A204.1 (cell line): ENCODE measurements around the gene CGN.

ENCODE experiments used
- FAIRE-seq: peaks from 2 replicates; lab custom pipeline; 2012; peaks lifted over from hg19 to GRCh38; lab: Jason Lieb, UNC

CGN gene, protein sequence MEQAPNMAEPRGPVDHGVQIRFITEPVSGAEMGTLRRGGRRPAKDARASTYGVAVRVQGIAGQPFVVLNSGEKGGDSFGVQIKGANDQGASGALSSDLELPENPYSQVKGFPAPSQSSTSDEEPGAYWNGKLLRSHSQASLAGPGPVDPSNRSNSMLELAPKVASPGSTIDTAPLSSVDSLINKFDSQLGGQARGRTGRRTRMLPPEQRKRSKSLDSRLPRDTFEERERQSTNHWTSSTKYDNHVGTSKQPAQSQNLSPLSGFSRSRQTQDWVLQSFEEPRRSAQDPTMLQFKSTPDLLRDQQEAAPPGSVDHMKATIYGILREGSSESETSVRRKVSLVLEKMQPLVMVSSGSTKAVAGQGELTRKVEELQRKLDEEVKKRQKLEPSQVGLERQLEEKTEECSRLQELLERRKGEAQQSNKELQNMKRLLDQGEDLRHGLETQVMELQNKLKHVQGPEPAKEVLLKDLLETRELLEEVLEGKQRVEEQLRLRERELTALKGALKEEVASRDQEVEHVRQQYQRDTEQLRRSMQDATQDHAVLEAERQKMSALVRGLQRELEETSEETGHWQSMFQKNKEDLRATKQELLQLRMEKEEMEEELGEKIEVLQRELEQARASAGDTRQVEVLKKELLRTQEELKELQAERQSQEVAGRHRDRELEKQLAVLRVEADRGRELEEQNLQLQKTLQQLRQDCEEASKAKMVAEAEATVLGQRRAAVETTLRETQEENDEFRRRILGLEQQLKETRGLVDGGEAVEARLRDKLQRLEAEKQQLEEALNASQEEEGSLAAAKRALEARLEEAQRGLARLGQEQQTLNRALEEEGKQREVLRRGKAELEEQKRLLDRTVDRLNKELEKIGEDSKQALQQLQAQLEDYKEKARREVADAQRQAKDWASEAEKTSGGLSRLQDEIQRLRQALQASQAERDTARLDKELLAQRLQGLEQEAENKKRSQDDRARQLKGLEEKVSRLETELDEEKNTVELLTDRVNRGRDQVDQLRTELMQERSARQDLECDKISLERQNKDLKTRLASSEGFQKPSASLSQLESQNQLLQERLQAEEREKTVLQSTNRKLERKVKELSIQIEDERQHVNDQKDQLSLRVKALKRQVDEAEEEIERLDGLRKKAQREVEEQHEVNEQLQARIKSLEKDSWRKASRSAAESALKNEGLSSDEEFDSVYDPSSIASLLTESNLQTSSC

DNA sequence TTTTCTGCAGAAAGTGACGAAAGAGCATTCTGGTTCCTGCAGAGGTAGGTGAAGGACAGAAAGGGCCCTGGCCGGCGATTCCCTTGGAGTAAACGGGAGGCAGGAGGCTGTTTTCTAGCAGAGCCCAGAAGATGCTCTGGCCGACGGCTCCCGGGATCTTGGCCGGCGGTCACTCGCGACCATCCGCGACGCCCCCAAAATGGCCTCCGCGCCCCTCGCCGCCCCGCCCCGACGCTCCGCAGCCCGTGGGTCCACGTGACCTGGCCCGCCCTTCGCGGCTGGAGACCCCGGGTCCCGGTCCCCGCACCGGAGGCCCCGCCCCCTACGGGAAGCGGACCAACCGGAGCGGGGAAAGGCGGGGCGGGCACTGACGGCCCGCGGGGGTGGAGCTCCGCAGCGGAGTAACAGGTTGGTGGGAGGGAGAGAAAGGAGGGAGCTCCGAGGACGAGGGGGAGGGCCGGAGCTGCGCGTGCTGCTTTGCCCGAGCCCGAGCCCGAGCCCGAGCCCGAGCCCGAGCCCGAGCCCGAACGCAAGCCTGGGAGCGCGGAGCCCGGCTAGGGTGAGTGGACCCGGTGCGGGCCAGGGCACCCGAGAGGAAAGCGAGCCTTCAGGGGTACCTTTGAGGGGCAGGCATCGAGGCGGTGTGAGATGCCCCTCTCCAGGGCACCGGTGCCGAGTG lies at the start of gene CGN:
CGN (plus strand) TSS at position 431 of the 679 bp plus-strand sequence. CDS start 7,133 bp downstream, outside the sequence.
- FAIRE-seq = no peak

DNA sequence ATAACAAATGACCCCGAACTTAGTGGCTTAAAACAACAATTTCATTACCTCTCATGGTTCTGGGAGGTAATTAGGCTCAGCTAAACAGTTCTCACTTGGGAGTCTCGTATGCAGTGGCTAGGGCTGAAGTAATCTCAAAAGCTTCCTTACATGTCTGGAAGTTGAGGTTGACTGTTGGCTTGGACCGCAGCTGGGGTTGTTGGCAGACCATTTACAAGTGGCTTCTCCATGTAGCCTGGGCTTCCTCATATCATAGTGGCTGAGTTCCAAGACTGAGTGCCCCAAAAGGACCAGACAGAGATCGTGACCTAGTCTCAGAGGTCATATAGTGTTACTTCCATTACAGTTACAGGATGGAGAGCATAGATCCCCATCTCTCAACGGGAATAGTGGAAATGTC lies 49.5 kb upstream of the CGN start:
- FAIRE-seq = no peak

DNA sequence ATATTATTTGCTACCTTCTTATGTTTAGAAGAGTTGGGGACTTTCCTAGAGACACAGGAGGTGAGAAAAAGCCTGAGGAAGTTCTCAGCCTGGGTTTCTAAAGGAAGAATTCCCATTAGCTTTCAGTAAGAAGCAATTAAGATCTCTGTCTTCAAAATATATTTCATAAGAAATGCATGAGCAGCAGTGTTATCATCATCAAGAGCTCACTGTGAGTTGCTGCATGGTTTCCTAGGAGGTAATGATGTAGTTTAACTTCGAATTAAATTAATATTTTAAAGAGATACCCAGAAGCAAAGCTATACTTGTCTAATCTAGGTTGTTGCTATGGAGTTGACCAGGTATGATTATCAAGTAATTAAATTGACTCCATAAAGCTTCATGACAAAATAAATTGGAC lies 46.2 kb upstream of the CGN start:
- no peak for FAIRE-seq

DNA sequence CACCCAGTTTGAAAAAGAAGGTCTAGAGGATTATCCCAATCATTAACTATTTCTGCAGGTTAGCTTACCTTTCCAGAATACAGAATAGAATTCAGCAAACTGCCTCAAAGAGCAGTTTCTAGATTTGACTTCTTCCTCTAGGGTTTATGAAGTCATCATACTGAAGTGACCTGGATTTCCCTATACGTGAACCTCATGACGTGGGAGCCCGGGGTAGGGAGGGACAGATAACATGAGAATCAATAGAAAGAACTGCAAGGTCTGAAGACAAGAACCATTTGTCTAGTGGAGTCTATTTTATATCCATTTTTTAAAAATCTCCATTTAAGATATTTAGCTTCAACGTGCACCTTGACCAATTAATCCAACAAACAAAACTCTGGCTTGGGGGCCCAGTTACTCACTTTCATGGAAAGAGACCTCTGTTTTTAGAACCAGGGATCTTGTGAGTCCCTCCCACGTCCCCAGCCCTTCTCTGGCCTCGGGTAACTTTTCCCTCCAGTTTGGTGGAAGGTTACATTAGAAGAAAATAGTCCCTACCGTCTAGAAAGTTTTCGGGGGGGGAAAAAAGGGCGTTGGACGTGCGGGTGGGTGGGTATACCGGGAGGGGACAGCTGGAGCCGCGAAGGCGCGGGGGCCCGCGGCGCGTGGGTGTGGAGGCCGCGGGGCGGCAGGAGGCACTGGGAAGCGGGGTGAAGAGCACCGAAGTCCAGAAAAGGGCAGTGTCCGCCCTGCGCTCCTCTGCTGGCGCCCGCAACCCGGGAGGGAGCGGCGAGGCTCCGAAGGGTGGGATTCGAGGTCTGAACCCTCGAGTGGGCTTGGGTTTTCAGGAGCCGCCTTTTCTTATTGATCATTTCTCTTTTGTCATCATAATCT lies 38.1 kb upstream of the CGN start:
- FAIRE-seq = no peak

DNA sequence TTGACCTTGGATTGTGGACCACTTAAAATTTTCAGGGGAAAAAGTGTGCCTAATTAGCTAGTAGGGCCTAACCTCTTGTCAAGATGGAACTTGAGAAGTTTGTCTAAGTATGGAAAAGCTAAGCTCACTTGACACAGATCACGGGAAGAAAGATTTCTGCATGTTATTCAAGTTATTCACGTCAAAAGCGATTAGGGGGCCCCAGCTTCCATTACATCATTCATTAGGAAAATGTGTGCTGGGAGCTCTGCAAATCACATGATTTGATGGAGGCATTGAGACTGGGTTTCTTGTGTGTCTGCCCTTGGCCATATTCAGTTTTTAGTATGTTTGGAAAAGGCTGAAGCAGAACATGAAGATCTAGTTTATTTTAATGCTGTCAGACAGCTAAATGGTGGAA lies 36.4 kb upstream of the CGN start:
- FAIRE-seq = no peak

DNA sequence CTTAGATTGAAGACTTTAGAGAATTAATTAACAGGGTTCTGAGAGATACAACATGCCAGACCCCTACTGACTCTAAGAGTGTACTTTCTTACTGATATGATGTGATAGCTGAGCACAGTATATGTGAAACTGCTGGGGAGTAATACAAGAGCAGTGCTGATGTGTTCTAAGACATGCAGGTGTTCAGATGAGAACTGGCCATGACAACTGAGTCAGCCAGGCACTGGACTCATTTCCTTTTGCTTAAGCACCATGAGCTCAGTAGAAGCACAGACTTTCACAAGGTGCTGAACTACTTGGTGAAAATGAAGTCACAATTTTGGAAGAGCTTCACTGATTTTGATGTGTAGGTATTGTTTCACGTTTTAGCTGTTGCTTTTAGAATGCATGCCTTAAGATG lies 36.0 kb upstream of the CGN start:
- FAIRE-seq = no peak

DNA sequence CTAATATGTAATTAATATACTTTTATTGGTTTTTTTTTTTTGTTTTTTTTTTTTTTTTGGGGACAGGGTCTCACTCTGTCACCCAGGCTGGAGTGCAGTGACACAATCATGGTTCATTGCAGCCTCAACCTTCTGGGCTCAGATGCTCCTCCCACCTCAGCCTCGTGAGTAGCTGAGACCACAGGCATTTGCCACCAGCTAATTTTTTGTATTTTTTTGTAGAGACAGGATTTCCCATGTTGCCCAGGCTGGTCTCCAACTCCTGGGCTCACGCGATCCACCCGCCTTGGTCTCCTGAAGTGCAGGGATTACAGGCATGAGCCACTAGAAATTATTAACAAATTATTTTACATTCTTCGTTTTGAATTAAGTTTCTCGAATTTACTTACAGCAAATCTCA lies 35.1 kb upstream of the CGN start:
- no peak for FAIRE-seq

DNA sequence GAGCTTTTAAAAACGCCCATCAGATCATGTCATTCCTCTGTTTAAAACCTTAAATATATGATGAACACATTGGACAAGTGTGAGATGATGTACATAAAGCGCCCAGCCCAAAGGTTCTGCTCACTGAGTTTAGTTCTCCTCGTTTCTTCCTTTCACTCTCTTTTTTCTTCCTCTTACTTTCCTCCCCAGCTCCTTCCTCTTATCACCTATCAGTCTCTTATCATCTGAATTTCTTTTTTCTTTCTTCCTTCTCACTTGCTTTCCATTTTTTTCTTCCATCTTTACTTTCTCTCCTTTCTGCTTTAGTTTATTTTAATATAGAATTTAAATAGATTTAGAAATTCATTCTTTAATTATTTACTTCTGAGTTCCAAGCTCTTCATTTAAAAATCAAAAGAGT lies 34.1 kb upstream of the CGN start:
- no peak for FAIRE-seq

DNA sequence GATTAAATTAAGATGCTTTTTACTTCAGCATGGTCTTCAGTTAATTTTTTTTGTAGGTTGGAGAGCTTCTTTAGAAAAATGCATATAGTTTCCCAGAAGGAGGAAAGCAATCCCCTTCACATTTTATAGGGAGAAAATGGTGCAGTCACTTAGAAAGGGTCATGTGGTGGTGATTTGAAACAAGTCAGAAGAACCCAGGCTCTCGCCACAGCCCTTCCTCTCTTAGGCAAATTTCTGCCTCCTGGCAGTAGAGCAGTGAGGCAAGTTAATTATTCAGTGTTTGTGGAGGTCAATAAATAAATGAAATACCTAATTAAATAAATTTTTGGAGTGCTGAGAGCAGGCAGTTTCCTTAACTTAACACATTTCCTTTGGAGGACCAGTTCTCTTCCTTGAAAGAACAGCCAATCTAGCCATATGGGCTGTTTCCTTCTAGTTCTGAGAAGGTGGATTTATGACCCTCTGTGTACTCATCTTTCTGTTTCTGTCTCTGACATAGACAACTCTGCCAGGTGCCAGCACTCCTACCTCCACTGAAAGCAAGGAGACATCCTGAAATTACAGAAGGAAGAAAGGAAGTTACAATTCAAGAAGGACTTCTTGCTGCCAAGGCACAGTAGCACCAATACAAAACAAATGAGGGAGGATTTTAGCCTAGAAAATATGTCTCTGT lies 32.9 kb upstream of the CGN start:
- FAIRE-seq = no peak

DNA sequence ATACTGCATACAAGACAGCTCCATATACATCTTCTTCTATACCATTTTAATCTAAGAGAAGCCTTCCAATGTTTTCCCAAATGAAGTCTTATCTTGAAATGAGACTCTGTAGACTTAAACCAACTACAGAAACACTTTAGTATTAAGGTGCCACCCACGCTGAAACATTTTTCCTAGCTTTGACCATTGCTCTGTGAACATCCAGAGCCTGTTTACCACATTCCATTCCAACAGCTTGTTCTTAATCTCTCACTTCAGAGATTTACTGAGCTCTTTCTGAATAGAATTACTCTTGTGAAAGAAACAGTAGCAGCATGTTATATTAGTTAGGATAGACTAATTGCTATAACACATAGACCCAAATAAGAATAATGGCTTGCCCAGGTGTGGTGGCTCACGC lies 32.3 kb upstream of the CGN start:
- no peak for FAIRE-seq

DNA sequence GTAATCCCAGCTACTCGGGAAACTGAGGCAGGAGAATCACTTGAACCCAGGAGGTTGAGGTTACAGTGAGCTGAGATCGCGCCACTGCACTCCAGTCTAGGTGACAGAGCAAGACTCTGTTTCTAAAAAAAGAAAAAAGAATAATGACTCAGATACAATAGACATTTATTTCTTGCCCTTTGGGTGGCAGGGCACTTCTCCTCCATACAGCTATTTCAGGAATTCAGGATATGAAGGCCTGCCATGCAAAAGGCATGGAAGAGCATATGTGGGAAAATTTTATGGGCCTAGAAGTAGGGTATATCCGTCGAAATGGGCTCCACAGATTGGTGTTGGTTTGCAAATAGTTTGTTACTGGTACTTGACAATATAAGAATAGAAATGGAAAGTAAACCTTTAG lies 31.7 kb upstream of the CGN start:
- FAIRE-seq = no peak

DNA sequence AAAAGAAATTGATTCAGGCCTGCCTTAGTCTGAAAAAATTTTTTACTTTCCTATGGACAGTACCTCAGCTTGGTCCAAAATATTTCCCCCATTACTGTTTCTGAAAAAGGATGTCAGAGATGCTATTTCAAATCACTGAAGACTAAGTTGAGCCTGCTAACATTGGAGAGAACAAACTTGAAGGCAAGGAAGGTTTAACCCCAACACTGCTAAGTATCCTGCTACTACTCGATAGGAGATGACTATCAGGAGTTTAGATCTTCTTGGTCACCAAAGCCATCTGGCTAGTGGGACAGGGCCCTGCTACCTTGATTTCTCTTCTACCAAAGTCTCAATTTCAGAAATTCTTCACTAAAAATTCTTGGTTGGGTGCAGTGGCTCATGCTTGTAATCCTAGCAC lies 29.2 kb upstream of the CGN start:
- FAIRE-seq = no peak

DNA sequence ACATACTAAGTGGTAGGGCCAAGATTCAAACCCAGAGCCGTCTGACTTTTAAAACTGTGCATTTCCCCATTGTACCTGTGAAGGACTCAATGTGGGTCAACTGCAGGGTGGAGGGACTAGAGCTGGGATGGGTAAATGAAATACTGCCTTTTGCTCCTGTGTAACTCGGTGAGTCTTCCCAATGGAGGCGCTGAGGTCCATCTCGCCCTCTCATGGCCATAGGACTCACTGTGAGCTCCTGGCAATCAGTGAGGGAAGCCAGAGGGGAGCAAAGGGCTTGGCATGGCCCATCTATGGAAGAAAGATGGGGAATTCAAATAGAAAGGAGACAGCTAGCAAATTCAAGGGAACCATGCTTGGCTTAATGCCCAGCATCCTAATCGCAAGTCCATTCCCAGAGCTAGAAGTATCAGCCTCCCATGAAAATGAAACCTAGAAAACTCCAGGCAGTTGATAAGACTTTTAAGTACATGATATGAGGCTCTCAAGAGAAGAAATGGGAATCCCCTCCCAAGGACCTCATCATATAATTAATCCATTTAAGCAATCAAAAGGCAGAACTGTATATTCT lies 25.4 kb upstream of the CGN start:
- FAIRE-seq = no peak

DNA sequence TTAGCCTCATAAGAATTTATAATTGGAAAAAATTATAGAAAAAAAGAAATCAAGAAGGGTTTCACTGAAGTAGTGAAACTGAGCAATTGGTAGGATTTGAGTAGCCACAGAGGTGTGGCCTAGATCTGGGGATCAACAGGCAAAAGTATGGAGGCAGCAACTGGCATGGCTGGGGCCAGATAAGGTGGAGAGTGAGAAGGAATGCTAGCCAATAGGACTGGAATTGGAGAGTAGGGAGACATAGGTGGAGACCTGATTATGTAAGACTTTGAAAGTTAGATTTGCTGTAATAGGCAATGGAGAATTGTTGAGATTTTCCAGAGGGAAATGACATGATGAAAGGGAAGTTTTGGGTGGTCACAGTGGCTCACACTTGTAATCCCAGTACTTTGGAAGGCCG lies 24.6 kb upstream of the CGN start:
- FAIRE-seq = no peak

DNA sequence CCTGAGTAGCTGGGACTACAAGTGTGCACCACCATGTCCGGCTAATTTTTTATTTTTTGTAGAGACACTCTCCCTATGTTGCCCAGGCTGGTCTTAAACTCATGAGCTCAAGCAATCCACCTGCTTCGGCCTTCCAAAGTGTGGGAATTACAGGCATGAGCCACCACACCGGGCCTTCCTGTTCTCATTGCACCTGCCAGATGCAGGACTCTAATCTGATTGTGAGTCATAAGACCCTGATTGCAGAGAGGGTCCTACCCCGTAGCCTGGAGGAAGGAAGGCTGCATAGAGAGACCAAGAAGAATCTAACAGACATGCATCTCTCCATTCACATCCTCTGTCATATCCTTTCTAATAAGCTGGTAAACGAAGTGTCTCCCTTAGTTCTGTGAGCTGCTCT lies 19.5 kb upstream of the CGN start:
- no peak for FAIRE-seq

DNA sequence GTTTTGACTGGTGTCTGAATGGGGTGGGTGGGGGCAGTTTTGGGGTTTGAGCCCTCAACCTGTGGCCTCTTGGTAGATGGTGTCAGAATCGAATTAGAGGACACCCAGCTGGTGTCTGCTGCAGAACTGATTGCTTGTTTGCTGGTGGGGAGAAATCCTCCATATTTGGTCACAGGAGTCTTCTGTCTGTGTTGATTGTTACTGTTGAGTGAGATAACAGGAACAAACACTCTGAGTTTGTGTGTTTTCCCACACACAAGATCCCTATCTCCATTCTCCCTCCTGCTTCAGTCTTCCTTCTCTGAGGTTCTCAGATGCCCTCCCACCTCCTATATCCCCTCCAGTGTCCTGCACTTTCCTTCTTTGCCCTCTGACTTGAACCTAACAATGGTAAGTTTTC lies 19.1 kb upstream of the CGN start:
- no peak for FAIRE-seq

DNA sequence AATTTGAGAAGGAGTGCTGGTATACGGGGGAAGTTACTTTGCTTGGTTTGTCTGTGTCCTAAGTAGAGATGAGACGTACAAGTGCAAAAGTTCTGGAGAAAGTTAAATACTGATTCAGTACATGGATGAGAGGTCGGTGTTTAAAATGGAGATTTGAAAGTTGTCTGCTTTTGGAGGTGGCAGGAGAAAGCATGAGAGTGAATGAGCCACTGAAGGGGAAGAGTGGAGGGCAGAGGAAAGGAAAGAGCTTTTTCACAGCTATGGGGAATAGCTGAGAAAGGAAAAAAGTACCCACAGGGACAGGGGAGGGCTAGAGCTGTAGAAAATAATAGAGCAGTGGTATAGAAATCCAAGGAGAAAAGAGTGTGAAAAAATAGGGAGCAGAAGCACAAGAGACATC lies 18.1 kb upstream of the CGN start:
- FAIRE-seq = no peak

DNA sequence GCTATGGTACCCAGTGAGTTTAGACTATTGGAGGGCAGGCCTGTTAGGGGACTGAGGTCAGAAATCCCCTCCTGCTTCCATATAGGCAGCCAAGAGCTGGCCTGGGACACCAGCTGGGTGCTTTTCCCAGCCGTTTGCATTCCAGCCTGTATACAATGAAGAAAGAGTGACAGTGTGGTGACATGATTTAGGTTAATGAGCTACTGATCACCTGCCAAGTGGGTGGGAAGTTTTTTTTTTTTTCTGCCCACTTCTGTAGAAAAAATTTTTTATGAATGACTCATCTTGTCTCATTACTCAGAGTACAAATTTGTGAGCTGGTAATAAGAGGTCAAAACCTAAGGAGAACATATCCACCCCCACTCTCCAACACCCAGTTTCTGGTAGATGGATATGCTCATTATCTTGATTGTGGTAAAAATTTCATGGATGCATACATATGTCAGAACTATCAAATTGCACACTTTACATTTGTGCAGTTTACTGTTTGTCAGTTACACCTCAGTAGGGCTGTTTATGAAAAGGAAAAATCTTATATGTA lies 16.4 kb upstream of the CGN start:
- FAIRE-seq = no peak

DNA sequence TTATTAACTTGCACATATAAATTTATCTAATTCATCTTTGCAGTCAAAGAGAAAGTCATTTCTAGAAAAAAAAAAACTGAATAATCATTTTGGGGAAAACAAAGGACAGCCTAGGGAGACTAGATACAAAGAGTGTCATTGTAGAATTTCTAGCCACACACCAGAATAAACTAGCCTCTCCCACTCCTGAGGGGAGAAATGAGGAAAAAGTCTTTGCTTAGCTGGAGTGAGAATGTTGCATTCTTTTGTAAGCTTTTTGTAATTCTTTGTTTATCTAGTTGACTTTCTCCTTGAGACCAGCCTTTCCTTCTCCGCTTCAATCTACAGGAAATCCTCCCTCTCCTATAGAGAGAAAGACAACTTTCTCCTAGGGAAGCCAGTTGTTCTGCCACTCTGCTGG lies 15.9 kb upstream of the CGN start:
- no peak for FAIRE-seq

DNA sequence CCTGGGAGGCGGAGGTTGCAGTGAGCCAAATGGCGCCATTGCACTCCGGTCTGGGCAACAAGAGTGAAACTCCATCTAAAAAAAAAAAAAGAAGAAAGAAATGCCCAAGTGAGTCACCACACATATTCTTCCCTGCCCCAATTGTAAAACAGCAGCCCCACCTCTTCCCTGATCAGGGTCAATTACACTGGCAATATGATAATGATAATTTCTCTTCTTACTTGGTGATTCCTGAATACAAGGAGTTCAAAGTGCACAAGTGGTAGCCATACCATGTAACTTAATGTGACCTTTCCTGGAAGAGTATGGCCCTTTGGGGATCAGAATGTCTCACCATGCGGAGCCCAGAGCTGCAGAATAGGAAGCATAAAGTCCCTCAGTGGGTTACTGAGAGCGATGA lies 11.8 kb upstream of the CGN start:
- FAIRE-seq = no peak
